ENCODE measurements around the gene FOXJ3.
A peak's percentile ranks its signal among the peaks of the same experiment; 100 is the strongest.

The FOXJ3 gene

GRCh38 chr1:42259059-42259738 lies 75.8 kb downstream of the FOXJ3 start:
- peaks cover 61% of the 10 kb centered on the region for H3K36me3 Mint-ChIP-seq (ENCODE audit: low read depth)
- peaks cover 16% of the 10 kb centered on the region for H3K9me3 Mint-ChIP-seq
- DNase-seq, result no peak
- H3K27ac Mint-ChIP-seq, result peak overlapping the region; percentile 21
- H3K4me1 Mint-ChIP-seq, result peaks cover 24% of the 10 kb centered on the region
- no peak for TF ChIP-seq CTCF (IDR thresholded peaks at IDR 0.05)
- H3K4me3 Mint-ChIP-seq, result no peak overlapping the region
- no peaks in the 10 kb centered on the region for H3K27me3 Mint-ChIP-seq (ENCODE audit: low read depth, poor library complexity)

- Mint-ChIP-seq H3K36me3 (ENCODE audit: low read depth) (peaks cover 52% of the 10 kb centered on the region), H3K27ac (peak overlapping the region; percentile 31), H3K4me3 (no peak overlapping the region), H3K4me1 (peaks cover 16% of the 10 kb centered on the region), H3K9me3 (peaks cover 16% of the 10 kb centered on the region), H3K27me3 (ENCODE audit: low read depth, poor library complexity) (no peaks in the 10 kb centered on the region)
- DNase-seq, result no peak
- no peak for TF ChIP-seq CTCF (IDR thresholded peaks at IDR 0.05)
Measured at GRCh38 chr1:42258218-42258617, 76.8 kb downstream of the FOXJ3 start.

- H3K4me3 Mint-ChIP-seq, result no peak overlapping the region
- no peaks in the 10 kb centered on the region for H3K27me3 Mint-ChIP-seq (ENCODE audit: low read depth, poor library complexity)
- no peak for DNase-seq
- H3K4me1 Mint-ChIP-seq, result no peaks in the 10 kb centered on the region
- no peak overlapping the region for H3K27ac Mint-ChIP-seq
- peaks cover 58% of the 10 kb centered on the region for H3K9me3 Mint-ChIP-seq
- TF ChIP-seq CTCF (IDR thresholded peaks at IDR 0.05), result no peak
- H3K36me3 Mint-ChIP-seq (ENCODE audit: low read depth), result peaks cover 76% of the 10 kb centered on the region
Measured at GRCh38 chr1:42251042-42251441, 84.0 kb downstream of the FOXJ3 start.

- Mint-ChIP-seq H3K27ac (no peak overlapping the region), H3K27me3 (ENCODE audit: low read depth, poor library complexity) (no peaks in the 10 kb centered on the region), H3K4me3 (no peak overlapping the region), H3K4me1 (no peaks in the 10 kb centered on the region), H3K36me3 (ENCODE audit: low read depth) (peaks cover 76% of the 10 kb centered on the region), H3K9me3 (peaks cover 62% of the 10 kb centered on the region)
- no peak for DNase-seq
- TF ChIP-seq CTCF (IDR thresholded peaks at IDR 0.05), result no peak
Measured at GRCh38 chr1:42250164-42250563, 84.9 kb downstream of the FOXJ3 start.

GRCh38 chr1:42240966-42241755 lies 93.9 kb downstream of the FOXJ3 start:
- Mint-ChIP-seq H3K27me3 (ENCODE audit: low read depth, poor library complexity) (no peaks in the 10 kb centered on the region), H3K36me3 (ENCODE audit: low read depth) (peaks cover 96% of the 10 kb centered on the region), H3K4me3 (no peak overlapping the region), H3K4me1 (no peaks in the 10 kb centered on the region), H3K27ac (no peak overlapping the region), H3K9me3 (peaks cover 97% of the 10 kb centered on the region)
- no peak for TF ChIP-seq CTCF (IDR thresholded peaks at IDR 0.05)
- DNase-seq, result no peak
